GM18526 (cell line): ENCODE results near the gene ACOT6.

Experiments
- POLR2A ChIP-seq: IDR thresholded peaks from 3 replicates; pipeline ENCODE4 v1.6.1; 2011; ENCODE audit not compliant: insufficient read length; ENCODE audit errors: extremely low read depth

ACOT6 gene

GRCh38 chr14:73655851-73656250 lies 43.5 kb downstream of the ACOT6 start:
- no peak for TF ChIP-seq POLR2A

DNA sequence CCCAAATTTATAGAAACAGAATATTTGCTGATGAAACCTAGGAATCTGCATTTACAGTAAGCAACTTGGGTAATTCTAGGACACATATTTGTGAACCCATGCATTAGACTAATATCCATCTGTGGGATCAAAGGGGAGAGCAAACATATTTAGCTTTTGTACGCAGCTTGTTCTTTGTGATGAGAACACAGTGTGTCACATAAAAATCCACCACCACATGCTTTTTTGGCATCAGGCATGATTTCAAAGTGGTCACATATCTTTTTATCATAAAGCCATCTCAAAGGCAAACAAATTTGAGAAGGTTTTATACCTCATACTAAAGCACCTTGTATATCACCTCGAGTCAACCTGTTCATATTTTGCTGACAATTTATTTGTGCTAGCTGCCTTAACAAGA lies 48.2 kb downstream of the ACOT6 start:
- no peak for TF ChIP-seq POLR2A

DNA sequence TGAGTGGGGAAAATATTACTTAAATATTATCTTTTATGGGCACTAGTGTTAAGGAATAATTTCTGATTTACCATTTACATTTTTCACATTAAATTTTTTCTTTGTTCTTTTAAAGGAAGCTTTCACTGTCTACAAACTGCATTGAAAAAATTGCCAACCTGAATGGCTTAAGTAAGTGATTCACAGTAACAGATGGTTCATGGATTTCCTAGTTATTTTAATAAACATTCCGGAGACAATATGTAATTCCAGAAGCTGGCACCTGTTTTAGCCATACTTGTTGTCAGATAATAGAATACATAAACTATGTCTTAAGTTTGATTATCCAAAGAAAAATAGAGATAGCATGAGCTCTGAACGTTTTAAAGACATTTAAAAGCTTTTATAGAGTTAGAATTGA lies 49.6 kb downstream of the ACOT6 start:
- no peak for TF ChIP-seq POLR2A

DNA sequence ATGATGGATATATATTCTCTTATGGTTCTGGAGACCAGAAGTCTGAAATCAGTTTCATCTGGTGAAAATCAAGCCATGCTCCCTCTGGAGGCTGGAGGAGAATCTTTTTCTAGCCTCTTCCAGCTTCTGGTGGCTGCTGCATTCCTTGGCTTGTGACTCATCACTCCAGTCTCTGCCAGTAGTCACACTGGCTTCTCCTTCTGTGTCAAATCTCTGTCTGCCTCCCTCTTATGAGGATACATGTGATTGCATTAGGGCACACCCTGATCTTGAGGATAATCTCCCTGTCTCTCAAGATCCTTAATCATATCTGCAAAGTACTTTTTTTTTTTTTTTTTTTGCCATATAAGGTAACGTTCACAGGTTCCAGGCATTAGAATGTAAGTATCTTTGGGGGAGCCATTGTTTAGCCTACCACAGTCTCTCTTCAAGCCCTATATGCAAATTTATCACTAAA lies 50.2 kb downstream of the ACOT6 start:
- TF ChIP-seq POLR2A, result no peak

DNA sequence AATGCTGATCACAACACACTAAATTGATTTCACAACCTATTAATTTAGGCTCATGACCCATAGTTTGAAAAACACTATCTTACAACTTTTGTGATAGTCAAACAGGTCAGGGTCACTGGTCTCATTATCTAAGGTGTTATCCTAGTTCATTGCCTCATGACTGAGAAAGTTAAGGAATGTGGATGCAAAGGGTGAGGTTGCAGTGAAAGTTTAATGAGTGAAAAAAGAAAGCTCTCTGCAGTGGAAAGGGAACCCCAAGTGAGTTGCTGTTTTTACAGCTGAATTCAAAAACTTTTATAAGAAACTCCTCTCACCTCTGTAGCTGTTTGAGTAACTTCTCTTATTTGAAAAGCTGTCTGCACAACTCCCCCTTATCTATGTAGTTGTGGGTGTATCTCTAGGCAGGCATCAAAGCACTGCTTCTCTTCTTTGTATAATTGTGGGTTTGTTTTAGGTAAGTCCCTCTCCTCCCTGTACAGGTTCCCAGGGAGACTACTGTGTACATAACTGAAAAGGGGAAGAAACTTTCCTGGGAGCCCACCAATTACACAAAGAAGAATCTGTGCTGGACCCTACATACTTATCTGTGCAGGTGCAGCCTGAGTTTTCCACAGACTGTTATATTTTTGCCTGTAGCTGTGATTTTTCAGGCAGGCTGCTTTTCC lies 51.4 kb downstream of the ACOT6 start:
- no peak for TF ChIP-seq POLR2A

DNA sequence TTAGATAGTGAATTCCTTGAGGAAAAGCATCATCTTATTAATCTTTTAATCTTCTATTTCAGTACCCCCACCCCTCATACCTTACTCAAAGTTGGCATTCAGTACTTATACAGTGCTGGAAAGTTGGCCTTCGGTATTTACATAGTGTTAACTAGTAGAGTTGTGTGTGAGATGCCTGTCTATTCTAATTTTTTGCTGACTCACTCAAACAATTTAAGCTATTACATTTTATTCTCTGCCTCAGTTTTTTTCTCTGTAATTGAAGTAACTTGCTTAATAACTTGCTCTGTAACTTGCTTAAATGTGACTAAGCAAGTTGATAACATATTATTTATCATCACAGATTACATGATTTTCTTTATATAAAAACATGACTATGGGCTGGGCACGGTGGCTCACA lies 52.8 kb downstream of the ACOT6 start:
- TF ChIP-seq POLR2A, result no peak

- no peak for TF ChIP-seq POLR2A
These were observed 54.3 kb downstream of the ACOT6 start for GRCh38 chr14:73666583-73666982.

DNA sequence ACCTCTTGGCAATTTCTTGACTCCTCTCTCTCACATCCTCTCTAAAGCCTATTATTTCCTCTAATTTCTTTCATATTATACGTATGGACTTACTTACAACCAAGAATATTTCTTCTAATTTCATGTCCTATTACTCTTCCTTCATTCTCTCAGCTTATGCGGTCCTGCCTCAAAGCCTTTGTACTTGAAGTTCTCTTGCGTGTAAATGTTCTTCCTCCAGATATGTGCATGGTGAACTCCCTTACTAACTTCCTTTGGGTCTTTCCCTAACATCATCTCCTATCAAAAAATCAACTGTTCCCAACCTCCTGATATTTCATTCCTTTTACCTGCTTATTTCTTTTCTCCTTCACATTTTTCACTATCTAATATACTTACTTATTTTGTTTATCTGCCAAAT lies 55.5 kb downstream of the ACOT6 start:
- no peak for TF ChIP-seq POLR2A
